ENCODE measurements around the gene SIRPG.
"Not testable (repeated sequence)": the region's sequence is repeated elsewhere in the genome, so short reads cannot be mapped to it uniquely, and the experiment has no call there.

The SIRPG gene

DNA sequence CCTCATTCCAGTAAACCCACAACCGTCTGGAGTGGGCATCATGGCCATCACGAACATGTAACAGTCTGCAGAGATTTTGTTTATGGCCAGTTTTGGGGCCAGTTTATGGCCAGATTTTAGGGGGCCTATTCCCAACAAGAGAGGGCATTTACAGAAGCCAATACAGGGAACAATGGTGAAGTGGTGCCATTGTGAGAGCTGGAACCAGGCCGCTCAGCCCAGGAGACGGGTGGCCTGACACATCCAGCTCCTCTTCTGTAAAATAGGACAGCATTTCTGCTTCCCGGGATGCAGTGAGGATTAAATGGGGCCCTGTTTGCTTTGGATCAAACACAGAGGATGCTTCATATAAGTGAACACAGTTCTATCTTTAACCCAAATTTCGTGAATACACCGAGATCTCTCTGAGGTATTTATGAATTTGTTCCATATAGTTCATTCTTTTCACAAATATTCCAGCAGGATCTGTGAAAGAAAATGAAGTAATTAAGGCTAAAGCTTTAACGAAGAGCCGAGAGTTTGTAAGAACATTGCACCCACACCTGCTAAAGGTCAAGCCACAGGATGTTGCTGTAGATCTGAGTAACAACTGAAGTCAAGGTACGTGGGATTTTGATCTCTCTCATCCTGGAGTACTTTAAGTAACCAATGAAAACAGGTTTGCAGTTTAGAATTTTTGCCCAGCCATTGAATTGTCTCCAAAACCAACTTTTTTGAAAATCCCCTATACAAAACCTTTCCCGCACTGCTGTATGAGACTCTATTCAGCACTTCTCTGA lies 14.5 kb upstream of the SIRPG start:
- DNase-seq, result no peak

DNA sequence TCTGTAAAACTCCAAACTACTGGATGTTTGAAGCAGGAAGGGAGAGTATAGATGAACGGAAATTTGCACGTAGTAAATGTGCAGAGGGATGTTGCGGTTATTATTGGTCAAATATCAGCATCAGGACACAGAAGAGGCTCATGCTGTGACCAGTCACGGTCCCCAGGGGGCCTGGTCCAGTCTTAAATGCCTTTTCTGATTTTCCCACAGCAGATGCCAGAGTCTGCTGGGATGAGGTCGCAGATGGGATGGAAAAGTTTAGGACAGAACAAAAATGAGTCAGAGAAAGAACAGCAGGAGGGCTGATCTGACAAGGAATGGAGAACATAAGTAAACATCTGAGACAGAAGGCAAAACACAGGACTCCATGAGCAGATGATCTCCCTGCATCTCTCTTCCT lies 11.7 kb upstream of the SIRPG start:
- no peak for DNase-seq

DNA sequence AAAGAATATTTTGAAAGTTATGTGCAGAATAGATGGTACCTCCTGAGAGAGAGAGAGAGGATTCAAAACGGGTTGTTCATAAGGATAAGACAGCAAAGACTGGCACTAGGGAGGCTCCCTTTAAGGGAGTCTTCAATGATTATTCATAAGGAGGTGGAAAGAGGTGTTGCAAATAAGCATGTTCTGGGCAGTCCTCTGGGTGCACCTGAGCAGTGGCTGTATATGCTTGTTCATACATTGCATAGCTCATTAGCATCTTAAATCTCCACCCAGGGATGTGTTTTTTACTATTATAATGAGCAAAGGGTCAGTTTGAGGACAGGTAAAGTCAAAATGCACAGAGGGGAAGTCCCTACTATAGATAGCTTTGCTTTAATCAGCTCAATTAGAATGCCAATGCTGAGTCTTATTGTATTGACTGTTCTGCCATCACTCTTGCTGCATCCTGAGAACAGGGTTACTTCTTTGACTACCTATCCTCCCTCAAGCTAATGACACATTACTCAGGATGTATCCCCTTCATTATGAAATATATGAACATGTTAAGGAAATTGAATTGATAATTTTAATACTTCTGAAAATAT lies 10.0 kb upstream of the SIRPG start:
- DNase-seq, result no peak

DNA sequence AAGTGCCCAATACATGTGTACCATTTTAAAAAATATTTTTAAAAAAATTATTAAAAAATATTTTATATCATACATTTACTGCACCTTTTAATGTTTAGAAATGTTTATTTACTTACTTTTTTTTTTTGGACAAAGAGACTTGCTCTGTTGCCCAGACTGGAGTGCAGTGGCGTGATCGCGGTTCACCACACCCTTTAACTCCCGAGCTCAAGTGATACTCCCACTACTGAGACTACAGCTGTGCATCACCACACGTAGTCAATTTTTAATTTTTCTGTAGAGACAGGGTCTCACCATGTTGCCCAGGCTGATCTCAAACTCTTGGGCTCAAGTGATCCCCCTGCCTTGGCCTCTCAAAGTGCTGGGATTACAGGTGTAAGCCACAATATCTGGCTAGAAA lies 9.2 kb upstream of the SIRPG start:
- no peak for DNase-seq

DNA sequence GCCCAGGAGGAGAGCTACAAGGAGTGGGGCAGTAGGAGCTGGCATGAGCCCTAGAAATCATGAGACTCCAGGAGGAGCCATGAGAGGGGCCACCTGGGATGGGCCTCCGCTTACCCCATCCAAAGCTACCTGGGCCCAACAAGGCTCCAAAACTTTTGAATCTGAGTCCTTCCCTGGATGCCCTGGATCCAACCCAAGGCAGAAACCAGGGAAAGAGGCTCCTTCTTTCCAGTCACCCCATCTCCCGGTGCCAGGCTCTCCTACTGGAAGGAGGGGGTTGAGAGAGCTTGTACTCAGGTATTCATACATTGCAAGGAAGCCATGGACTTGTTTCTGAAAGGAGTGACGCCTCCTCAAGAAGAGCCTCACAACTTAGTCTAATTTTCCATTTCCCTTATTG lies 7.8 kb upstream of the SIRPG start:
- no peak for DNase-seq

DNA sequence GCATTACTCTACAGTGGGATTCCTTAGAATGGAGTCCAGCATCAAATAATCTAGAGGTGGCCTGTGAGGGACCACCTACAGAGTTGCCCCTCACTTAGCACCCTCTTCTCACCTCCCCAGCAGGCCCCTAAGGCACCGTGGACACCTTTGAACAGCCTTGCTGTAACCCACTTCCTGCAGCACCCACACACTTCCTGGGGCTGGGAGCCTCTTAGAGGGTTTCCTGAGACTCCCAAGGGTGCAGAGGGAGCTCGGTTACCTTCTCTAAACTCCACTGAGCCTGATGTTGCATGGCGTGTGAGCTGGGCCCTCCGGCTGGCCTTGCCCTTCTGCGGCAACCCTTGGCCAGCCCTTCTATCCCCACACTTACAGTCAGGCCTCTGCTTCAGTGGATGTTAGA lies 7.3 kb upstream of the SIRPG start:
- no peak for DNase-seq

DNA sequence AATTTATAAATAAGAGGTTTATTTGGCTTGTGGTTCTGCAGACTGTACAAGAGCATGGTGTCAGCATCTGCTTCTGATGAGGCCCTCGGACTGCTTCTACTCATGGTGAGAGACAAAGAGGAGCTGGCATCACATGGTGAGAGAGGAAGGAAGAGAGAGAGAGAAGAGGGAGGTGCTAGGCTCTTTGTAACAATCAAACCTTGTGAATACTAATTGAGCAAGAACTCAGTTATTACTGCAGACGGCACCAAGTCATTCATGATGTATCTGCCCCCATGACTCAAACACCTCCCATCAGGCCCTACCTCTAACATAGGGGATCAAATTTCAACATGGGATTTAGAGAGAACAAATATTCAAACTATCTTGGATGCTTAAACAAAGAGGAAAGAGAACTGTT lies 6.3 kb upstream of the SIRPG start:
- no peak for DNase-seq

DNA sequence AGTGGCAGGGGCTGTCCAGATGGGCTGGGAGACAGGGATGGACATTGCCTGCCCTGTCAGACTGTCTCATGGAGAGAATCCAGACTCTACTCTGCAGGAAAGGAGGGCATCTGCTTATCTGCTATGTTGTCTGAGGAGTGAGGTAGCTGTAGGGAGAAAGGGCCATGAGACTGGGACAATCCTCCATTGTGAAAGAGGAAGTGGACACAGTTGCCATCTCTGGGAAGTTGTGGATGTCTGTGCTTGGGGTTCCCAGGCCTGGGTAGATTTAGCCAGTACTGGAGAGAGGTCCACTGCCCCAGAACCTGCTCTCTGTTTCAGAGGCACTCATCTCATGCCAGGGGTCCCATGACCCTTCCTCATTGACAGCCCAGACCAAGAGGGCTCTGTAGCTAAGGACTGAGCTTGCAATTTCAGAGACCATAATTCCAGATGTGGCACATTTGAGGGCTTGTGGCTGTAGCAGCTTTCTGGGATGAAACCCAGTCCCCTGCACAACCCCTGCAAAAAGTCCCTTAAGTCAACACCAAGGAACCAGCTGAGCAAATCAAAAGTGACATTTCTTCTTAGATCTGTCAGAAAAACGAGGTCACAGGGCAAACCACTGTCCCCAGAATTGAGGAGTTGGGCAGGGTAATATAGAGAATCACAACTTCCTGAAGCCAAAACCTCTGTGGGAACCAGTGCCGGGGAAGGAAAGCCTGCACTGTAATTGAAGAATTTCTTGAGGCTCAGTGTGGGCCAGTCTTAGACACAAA lies 4.1 kb upstream of the SIRPG start:
- no peak for DNase-seq

DNA sequence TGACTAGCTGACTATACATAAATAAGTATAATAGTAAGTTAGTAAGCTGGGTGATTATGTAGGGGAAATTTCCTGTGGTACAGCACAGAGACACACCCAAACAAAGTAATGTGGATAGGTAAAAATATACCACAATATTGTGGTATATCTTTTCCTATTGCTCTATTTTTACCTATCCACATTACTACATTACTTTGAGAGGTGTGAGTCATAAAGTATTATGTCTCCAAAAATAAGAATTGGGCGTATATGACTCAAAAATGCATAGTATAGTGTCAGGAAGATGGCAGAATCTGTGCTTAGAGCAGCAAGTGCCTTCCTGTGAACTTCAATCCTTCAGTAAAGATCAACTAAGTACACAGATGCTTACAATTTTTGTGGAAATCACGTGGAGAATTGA lies 2.7 kb upstream of the SIRPG start:
- DNase-seq, result no peak

DNA sequence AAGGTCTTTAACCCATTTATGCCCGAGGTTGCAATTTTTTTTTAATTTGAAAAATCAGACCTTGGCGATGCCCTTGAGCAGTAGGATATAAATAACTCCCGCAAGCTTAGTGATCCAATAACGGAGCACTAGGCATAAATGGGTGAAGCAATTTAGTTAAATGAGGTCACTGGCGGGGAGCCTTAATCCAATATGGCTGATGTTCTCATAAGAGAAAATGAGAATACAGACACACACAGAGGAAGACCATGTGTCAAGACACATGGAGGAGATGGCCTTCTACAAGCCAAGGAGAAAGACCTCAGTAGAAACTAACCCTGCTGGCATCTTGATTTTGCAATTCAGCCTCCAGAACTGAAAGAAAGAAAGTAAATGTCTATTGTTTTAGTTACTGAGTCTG lies 735 bp downstream of the SIRPG start:
- DNase-seq, result no peak

DNA sequence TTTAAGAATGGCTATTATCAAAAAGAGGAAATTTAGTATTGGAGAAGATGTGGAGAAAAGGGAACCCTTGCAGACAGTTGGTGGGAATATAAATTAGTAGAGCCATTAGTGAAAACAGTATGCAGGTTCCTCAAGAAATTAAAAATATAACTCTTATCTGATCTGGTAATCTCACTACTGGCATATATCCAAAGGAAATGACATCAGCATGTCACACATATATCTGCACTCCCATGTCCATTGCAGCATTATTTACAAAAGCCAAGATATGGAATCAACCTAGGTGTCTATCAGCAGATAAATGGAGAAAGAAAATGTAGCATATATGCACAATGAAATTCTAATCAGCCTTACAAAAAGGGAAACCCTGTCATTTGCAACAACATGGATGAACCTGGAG lies 2.6 kb downstream of the SIRPG start:
- no peak for DNase-seq

DNA sequence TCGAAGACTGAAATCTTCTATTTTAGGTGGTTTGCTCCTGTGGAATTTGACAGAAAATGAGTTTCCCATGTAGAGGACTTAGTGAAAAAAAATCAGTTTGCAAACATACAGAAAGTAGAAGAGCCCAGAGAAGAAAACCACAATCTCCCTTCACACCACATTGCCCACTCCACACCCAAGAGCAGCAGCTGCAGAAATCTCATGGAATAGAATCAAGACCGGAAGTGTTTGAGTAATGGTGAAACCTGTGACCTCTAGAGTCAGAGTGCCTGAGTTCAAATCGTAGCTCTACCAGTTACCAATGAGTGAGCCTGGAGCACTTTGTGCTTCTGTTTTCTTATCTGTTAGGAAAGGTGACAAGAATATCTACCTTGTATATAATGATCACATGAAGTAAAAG lies 4.6 kb downstream of the SIRPG start:
- DNase-seq, result no peak

DNA sequence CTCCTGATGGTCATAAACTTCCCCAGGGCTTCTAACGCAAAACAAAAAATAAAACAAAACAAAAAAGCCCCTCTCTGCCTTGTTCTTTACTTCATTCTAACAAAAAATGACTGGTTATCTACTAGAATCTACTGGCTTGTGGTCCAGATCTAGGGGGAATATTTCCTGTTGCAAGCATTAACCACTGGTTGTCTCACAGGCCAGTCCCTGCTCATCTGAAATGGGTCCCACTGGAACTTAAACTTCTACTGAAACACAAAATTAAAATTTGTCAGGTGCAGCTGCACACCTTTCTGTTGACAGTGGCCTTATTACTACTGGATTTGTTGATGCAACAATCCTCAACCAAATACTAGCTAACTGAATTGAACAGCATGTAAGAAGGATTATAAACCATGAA lies 5.5 kb downstream of the SIRPG start:
- DNase-seq, result no peak

DNA sequence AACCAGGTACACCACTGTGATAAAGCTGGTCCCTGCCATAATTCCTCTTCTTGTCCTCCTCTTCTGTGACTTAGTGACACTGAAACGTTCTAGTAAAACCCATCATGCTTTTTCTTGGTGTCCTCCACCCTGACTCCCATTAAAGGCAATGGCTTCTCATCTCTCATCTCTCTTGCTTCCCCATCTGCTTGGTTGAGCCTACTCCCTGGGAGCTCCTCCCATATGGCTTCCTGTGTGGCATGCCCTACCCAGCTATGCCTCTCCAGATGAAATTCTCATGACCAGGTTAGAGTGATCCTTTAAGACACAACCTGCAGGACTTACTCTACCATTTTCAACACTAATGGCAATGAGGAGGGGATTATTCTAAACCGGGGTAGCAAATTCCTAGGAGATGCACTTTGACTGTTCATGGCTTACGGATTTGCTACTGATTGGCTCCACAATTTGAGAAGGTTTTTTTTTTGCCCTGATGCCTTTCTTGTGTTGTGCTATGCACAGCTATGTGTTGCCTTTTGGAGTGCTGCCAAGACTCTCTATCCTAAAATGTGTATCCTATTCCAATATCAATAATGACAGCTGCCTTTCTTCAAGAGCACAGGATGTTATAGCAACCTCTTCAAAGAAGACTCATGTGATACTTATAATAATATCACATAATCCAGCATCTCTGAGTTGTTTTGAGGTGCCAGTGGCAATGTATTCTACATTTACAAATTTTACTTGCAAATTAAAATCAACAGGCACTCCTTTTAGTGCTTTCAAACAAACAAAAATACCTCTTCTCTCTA lies 6.1 kb downstream of the SIRPG start:
- no peak for DNase-seq

DNA sequence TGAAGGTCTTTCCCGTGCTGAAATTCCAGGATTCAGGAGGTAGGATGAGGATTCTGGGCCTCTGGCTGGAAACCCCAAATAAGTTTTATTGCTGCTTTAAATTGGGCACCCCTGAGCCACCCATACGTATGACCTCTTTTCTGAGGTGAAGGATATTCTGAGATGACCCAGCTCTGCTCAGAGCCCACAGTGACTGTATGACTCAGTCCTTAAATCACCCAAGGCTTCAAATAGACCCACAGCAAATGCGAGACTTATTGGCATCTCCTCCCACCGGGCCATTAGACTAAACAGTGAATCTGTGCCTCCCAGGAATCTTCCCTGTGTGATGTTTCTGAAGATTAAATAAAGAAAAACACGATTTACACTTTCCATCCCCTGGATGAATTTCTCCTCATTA lies 9.5 kb downstream of the SIRPG start:
- no peak for DNase-seq

DNA sequence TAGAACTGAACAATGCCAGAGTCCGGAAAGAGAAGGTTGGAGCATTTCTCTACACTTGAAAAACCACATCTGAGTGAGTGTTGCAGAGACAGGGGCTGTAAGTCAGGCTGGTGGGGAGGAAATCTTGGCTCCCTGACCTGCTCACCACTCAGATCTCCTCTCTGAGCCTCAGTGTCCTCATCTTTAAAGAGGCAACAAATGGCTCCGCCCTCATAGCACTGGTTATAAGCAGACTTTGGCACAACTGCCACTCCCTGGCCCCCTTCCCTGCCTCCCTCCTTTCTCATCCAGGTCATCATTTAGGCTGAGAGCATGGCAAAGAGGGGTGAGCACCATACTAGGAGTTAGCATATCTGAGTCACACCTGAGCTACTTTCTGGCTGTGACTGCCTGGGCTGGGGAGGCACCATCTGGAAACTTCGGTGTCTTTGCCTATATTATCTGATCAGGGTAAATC lies 10.6 kb downstream of the SIRPG start:
- DNase-seq, result no peak

DNA sequence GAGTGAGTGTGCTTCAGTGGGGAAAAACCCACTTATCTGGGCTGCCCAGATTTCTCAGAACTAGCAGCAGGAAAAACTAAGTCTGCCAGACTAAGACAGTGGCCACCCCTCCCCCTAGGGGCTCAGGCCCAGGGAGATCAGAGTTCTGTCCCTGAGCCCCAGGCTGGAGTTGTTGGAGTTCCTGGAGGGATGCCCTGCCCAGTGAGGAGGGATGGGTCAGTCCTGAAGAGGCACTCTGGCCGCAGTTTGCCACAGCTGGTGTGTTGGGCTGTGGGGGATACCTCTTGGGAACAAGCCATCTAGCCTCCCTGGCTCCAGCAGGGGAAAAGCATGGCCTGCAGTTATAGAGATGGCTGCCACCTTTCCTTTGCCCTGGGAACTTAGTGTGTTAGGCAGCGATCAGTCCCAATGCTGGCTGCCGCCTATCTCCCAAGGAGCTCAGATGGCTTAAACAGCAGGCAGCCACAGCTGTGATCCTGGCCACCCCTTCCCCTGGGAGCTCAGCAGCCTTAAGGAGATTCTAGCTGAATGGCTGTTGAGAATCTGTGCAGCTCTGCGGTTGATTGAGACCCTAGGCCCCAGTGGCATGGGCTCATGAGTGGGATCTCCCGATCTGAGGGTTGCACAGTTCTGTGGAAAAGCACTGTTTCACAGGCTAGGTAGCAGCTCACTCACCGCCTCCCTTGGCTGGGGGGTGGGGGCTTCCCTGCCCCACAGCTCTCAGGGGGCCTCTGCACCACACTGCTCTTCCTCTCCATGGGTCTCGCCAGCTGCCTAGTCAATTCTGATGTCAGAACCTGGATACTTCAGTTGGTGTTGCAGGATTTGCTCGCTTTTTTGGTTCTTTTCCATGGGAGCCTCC lies 13.2 kb downstream of the SIRPG start:
- no peak for DNase-seq

DNA sequence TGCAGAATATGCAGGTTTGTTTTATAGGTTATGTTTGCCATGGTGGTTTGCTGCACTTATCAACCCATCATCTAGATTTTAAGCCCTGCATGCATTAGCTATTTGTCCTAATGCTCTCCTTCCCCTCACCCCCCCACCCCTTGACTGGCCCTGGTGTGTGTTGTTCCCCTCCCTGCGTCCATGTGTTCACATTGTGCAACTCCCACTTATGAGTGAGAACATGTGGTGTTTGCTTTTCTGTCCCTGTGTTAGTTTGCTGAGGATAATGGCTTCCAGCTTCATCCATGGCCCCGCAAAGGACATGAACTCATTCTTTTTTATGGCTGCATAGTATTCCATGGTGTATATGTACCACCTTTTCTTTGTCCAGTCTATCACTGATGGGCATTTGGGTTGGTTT lies 18.9 kb downstream of the SIRPG start:
- DNase-seq, result not testable (repeated sequence)

DNA sequence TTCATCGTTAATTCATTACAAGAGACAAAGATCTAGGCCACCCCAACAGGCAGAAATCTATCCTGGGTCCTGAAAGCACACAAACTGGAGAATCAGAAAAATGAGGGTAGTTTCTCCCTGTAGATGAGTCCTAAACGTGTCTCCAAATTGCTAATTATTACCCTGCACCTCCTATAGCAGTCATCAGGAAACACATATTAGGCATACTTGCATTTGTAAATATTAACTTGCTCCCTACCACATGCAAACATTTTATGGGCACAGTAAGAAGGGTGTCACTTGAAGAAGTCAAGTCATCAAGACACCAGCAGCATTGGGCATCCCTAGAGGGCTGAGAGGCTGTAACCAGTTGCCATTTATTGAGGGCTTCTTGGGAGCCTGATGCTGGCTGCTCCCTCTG lies 19.8 kb downstream of the SIRPG start:
- DNase-seq, result no peak

DNA sequence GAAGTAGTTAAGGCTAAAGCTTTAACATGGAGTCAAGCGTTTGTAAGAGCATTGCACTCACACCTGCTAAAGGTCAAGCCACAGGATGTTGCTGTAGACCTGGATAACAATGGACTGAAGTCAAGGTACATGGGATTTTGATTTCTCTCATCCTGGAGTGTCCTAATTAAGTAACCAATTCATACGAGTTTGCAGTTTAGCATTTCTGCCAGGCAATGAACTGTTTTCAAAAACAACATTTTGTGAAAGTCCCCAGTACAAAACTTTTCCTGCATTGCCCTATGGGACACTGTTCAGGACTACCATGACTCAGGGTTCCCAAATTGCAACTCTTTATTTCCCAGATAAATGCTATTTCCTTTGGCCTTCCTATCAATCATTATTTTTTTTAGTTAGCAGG lies 20.4 kb downstream of the SIRPG start:
- DNase-seq, result no peak

DNA sequence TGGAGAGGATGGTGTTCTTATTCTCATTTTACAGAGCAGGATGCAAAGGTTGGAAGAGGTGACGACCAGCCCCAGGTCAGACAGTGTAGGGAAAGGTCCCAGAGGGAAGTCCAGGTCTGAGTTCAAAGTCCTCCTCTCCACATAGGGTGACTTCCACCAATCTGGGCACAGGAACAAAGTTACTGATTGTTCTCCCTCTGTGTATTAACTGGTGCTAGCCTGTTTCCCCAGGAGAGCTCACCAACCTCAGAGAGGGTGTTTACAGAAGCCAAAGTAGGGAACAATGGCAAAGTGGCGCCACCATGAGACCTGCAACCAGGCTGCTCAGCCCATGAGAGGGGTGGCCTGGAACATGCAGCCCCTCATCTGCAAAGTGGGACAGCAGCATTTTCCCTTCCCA lies 21.0 kb downstream of the SIRPG start:
- DNase-seq, result no peak

Data from right kidney (tissue), 1 donor.